ENCODE data around the gene CDCP2.

DNA sequence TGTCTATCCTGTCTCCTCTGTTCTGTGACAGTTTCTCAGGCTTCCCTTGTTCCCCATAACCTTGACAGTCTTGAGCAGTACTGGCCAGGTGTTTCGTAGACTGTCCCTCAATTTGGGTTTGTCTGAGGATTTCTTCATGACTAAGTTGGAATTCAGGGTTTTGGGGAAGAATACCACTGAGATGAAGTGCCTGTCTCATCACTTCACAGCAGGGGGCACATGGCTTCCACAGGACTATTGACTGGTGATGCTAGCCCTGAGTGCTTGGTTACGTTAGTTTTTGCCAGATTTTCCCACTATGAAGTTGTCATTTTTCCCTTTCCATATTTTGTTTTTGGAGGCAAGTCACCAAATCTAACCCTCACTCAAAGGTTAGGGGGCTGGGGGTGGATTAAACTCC is 45.7 kb downstream of the CDCP2 start:
- TF ChIP-seq, protein P1, sequence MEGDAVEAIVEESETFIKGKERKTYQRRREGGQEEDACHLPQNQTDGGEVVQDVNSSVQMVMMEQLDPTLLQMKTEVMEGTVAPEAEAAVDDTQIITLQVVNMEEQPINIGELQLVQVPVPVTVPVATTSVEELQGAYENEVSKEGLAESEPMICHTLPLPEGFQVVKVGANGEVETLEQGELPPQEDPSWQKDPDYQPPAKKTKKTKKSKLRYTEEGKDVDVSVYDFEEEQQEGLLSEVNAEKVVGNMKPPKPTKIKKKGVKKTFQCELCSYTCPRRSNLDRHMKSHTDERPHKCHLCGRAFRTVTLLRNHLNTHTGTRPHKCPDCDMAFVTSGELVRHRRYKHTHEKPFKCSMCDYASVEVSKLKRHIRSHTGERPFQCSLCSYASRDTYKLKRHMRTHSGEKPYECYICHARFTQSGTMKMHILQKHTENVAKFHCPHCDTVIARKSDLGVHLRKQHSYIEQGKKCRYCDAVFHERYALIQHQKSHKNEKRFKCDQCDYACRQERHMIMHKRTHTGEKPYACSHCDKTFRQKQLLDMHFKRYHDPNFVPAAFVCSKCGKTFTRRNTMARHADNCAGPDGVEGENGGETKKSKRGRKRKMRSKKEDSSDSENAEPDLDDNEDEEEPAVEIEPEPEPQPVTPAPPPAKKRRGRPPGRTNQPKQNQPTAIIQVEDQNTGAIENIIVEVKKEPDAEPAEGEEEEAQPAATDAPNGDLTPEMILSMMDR (IDR thresholded peaks at IDR 0.05; ENCODE audit: low read depth, low read length, poor library complexity, severe bottlenecking) = peak; percentile 8
- no peak for TF ChIP-seq EZH2phosphoT487 (IDR thresholded peaks at IDR 0.05; ENCODE audit: borderline replicate concordance, low read length)
